Measurements from ENCODE around the gene MRPL22.

The MRPL22 gene

DNA sequence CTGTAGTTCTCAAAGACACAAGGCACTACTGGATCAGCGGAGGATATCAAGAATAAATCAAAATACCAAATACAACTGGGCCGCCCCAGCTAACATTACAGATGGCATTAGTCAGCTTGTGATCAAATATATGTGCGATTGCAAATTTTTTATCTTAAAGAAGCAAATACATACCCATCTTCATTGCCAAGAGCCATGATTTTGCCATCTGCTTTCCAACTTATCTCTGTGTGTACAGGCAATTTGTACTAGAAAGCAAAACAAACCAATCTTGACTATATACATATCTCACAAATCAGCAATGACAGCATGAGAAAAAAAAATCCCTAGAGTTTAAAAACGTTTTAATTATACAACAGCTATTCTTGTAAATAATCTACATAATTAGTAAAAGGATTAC, 23.1 kb upstream of the MRPL22 start:
- TF ChIP-seq GLIS3 (CRISPR knock-in tag; IDR thresholded peaks at IDR 0.05), result no peak
- TF ChIP-seq, protein P1, sequence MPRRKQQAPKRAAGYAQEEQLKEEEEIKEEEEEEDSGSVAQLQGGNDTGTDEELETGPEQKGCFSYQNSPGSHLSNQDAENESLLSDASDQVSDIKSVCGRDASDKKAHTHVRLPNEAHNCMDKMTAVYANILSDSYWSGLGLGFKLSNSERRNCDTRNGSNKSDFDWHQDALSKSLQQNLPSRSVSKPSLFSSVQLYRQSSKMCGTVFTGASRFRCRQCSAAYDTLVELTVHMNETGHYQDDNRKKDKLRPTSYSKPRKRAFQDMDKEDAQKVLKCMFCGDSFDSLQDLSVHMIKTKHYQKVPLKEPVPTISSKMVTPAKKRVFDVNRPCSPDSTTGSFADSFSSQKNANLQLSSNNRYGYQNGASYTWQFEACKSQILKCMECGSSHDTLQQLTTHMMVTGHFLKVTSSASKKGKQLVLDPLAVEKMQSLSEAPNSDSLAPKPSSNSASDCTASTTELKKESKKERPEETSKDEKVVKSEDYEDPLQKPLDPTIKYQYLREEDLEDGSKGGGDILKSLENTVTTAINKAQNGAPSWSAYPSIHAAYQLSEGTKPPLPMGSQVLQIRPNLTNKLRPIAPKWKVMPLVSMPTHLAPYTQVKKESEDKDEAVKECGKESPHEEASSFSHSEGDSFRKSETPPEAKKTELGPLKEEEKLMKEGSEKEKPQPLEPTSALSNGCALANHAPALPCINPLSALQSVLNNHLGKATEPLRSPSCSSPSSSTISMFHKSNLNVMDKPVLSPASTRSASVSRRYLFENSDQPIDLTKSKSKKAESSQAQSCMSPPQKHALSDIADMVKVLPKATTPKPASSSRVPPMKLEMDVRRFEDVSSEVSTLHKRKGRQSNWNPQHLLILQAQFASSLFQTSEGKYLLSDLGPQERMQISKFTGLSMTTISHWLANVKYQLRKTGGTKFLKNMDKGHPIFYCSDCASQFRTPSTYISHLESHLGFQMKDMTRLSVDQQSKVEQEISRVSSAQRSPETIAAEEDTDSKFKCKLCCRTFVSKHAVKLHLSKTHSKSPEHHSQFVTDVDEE (CRISPR knock-in tag; IDR thresholded peaks at IDR 0.05), result no peak
- no peak for TF ChIP-seq ZNF70 (CRISPR knock-in tag; IDR thresholded peaks at IDR 0.05)
- no peak for TF ChIP-seq ZNF565 (CRISPR knock-in tag; conservative IDR thresholded peaks at IDR 0.05; ENCODE audit: low read depth)
- TF ChIP-seq OSR1 (CRISPR knock-in tag; IDR thresholded peaks at IDR 0.05), result no peak
- no peak for TF ChIP-seq TCF4 (CRISPR knock-in tag; IDR thresholded peaks at IDR 0.05; ENCODE audit: borderline replicate concordance)
- TF ChIP-seq ZC3H10 (CRISPR knock-in tag; IDR thresholded peaks at IDR 0.05), result no peak
- TF ChIP-seq BACH2 (CRISPR knock-in tag; IDR thresholded peaks at IDR 0.05; ENCODE audit: borderline replicate concordance), result no peak
- TF ChIP-seq RARB (CRISPR knock-in tag; IDR thresholded peaks at IDR 0.05), result no peak
- TF ChIP-seq, protein P2, sequence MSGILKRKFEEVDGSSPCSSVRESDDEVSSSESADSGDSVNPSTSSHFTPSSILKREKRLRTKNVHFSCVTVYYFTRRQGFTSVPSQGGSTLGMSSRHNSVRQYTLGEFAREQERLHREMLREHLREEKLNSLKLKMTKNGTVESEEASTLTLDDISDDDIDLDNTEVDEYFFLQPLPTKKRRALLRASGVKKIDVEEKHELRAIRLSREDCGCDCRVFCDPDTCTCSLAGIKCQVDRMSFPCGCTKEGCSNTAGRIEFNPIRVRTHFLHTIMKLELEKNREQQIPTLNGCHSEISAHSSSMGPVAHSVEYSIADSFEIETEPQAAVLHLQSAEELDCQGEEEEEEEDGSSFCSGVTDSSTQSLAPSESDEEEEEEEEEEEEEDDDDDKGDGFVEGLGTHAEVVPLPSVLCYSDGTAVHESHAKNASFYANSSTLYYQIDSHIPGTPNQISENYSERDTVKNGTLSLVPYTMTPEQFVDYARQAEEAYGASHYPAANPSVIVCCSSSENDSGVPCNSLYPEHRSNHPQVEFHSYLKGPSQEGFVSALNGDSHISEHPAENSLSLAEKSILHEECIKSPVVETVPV (CRISPR knock-in tag; IDR thresholded peaks at IDR 0.05), result no peak
- TF ChIP-seq, protein P3, sequence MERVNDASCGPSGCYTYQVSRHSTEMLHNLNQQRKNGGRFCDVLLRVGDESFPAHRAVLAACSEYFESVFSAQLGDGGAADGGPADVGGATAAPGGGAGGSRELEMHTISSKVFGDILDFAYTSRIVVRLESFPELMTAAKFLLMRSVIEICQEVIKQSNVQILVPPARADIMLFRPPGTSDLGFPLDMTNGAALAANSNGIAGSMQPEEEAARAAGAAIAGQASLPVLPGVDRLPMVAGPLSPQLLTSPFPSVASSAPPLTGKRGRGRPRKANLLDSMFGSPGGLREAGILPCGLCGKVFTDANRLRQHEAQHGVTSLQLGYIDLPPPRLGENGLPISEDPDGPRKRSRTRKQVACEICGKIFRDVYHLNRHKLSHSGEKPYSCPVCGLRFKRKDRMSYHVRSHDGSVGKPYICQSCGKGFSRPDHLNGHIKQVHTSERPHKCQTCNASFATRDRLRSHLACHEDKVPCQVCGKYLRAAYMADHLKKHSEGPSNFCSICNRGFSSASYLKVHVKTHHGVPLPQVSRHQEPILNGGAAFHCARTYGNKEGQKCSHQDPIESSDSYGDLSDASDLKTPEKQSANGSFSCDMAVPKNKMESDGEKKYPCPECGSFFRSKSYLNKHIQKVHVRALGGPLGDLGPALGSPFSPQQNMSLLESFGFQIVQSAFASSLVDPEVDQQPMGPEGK (CRISPR knock-in tag; IDR thresholded peaks at IDR 0.05; ENCODE audit: borderline replicate concordance), result no peak
- no peak for TF ChIP-seq ARNTL (CRISPR knock-in tag; IDR thresholded peaks at IDR 0.05; ENCODE audit: borderline replicate concordance, low read depth)
- no peak for TF ChIP-seq ZNF8 (CRISPR knock-in tag; IDR thresholded peaks at IDR 0.05)
- no peak for ATAC-seq

DNA sequence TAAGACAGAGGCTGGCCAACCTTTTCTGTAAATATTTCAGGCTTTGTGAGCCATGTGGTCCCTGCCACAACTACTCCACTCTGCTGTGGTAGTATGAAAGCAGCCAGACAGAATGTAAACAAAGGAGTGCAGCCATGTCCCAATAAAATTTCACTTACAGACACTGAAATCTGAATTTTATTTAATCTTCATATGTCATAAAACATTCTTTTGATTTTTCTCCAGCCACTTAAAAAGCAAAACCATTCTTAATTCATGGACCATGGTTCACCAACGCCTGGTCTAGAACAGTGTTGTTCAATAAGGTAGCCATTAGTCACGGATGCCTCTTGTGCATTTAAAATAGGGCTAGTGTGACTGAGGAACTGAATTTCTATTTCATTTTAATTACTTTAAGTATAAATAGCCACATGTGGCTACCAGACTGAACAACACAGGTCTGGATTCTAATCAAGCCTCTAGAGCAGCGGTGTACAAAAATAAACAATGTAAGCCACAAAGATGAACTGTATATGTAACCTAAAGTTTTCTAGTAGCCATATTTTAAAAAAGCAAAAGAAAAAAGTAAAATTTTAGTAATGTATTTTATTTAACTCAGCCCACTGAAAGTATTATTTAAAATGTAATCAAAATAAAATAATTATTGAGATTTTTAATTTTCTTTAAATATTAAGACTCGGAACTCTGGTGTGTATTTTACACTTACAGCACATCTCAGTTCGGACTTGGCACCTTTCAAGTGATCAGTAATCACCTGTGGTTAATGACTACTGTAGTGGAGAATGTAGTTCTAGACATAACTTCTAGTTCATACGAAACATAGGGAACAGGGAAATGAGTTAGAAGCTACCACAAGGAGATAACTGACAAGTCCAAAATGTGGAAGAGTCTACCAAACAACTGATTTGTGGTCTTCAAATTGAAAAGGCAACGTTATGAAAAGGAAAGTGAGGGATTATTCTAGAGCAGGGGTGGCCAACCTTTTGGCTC, 17.1 kb upstream of the MRPL22 start:
- TF ChIP-seq, protein P3 (CRISPR knock-in tag; IDR thresholded peaks at IDR 0.05; ENCODE audit: borderline replicate concordance), result no peak
- no peak for TF ChIP-seq RARB (CRISPR knock-in tag; IDR thresholded peaks at IDR 0.05)
- TF ChIP-seq, protein P2 (CRISPR knock-in tag; IDR thresholded peaks at IDR 0.05), result no peak
- TF ChIP-seq, protein P1 (CRISPR knock-in tag; IDR thresholded peaks at IDR 0.05), result no peak
- no peak for TF ChIP-seq SNAI2 (CRISPR knock-in tag; IDR thresholded peaks at IDR 0.05)
- no peak for TF ChIP-seq ZNF8 (CRISPR knock-in tag; IDR thresholded peaks at IDR 0.05)
- no peak for TF ChIP-seq ZNF70 (CRISPR knock-in tag; IDR thresholded peaks at IDR 0.05)
- no peak for TF ChIP-seq PPARA (CRISPR knock-in tag; IDR thresholded peaks at IDR 0.05; ENCODE audit: borderline replicate concordance)
- TF ChIP-seq ISL1 (CRISPR knock-in tag; IDR thresholded peaks at IDR 0.05), result no peak
- TF ChIP-seq BACH2 (CRISPR knock-in tag; IDR thresholded peaks at IDR 0.05; ENCODE audit: borderline replicate concordance), result no peak
- no peak for TF ChIP-seq GLIS3 (CRISPR knock-in tag; IDR thresholded peaks at IDR 0.05)
- TF ChIP-seq CSDC2 (CRISPR knock-in tag; IDR thresholded peaks at IDR 0.05), result no peak
- no peak for TF ChIP-seq ARNTL (CRISPR knock-in tag; IDR thresholded peaks at IDR 0.05; ENCODE audit: borderline replicate concordance, low read depth)
- no peak for TF ChIP-seq OSR1 (CRISPR knock-in tag; IDR thresholded peaks at IDR 0.05)
- no peak for ATAC-seq

Data from SK-N-SH treated with all-trans-retinoic acid at 6 μM for 48 hours (cell line).